HG03457 (cell line): Measurements from ENCODE around the gene WAS.

Source experiments
- ATAC-seq: cut with Tn5 transposase; IDR thresholded peaks from one replicate; pipeline ENCODE4 v1.9.1; 2021; ENCODE audit warnings: moderate number of reproducible peaks; ENCODE audit not compliant: unreplicated experiment

Gene WAS

GRCh38 chrX:48711162-48711928 is 27.7 kb downstream of the WAS start:
- ATAC-seq = no peak

- ATAC-seq = no peak
Measured at GRCh38 chrX:48711929-48712505, 28.4 kb downstream of the WAS start.

- no peak for ATAC-seq
Measured at GRCh38 chrX:48713847-48714246, 30.2 kb downstream of the WAS start.

GRCh38 chrX:48714573-48714972 is 31.0 kb downstream of the WAS start:
- no peak for ATAC-seq

GRCh38 chrX:48715072-48715471 is 31.5 kb downstream of the WAS start:
- ATAC-seq = no peak

- no peak for ATAC-seq
Measured at GRCh38 chrX:48715876-48716502, 32.4 kb downstream of the WAS start.

GRCh38 chrX:48719958-48720357 is 36.4 kb downstream of the WAS start:
- no peak for ATAC-seq

GRCh38 chrX:48720577-48721250 is 37.1 kb downstream of the WAS start:
- ATAC-seq = no peak

- no peak for ATAC-seq
Measured at GRCh38 chrX:48721916-48722315, 38.3 kb downstream of the WAS start.

- ATAC-seq = no peak
Measured at GRCh38 chrX:48726596-48726995, 43.0 kb downstream of the WAS start.

- ATAC-seq = no peak
Measured at GRCh38 chrX:48728653-48729052, 45.1 kb downstream of the WAS start.

- no peak for ATAC-seq
Measured at GRCh38 chrX:48736303-48736702, 52.7 kb downstream of the WAS start.

- no peak for ATAC-seq
Measured at GRCh38 chrX:48736878-48737212, 53.2 kb downstream of the WAS start.

- peak; percentile 93 for ATAC-seq
Measured at GRCh38 chrX:48737213-48737938, 53.8 kb downstream of the WAS start.

GRCh38 chrX:48737940-48738339 is 54.3 kb downstream of the WAS start:
- ATAC-seq = no peak
